ENCODE measurements around the gene IQCC.

The IQCC gene

GRCh38 chr1:32219022-32219421 is 13.6 kb downstream of the IQCC start:
- H3K4me3 ChIP-seq (ENCODE audit: low read length), result no peak overlapping the region
- DNase-seq (ENCODE audit: low read depth, low spot score), result no peak

- DNase-seq (ENCODE audit: low read depth, low spot score), result no peak
- peak overlapping the region; percentile 99 for H3K4me3 ChIP-seq (ENCODE audit: low read length)
Observed at GRCh38 chr1:32220746-32221580, 15.5 kb downstream of the IQCC start.

- no peak for DNase-seq (ENCODE audit: low read depth, low spot score)
Observed at GRCh38 chr1:32221581-32221979, 16.1 kb downstream of the IQCC start.

GRCh38 chr1:32221980-32222755 is 16.7 kb downstream of the IQCC start, which contains the start of the genes EIF3I and TMEM234:
Gene EIF3I (plus strand): TSS chr1:32222407. CDS start chr1:32222442, 35 bp downstream.
Gene TMEM234 (minus strand): TSS chr1:32222353. CDS start chr1:32222322, 31 bp downstream.
- peak within 1 kb of the TSS; percentile 99 for H3K4me3 ChIP-seq (ENCODE audit: low read length)
- DNase-seq (ENCODE audit: low read depth, low spot score), result peak; percentile 90

More at GRCh38 chr1:32221581-32221979, 16.1 kb downstream of the IQCC start:
- peak overlapping the region; percentile 99 for H3K4me3 ChIP-seq (ENCODE audit: low read length)

- H3K4me3 ChIP-seq (ENCODE audit: low read length), result peak overlapping the region; percentile 23
Observed at GRCh38 chr1:32223683-32224082, 18.2 kb downstream of the IQCC start.

GRCh38 chr1:32224285-32224684 is 18.8 kb downstream of the IQCC start:
- DNase-seq (ENCODE audit: low read depth, low spot score), result no peak
- no peak overlapping the region for H3K4me3 ChIP-seq (ENCODE audit: low read length)

More at GRCh38 chr1:32223683-32224082, 18.2 kb downstream of the IQCC start:
- no peak for DNase-seq (ENCODE audit: low read depth, low spot score)

GRCh38 chr1:32228771-32229170 is 23.3 kb downstream of the IQCC start:
- DNase-seq (ENCODE audit: low read depth, low spot score), result no peak
- H3K4me3 ChIP-seq (ENCODE audit: low read length), result no peak overlapping the region

GRCh38 chr1:32231843-32232432 is 26.5 kb downstream of the IQCC start:
- H3K4me3 ChIP-seq (ENCODE audit: low read length), result no peak overlapping the region
- no peak for DNase-seq (ENCODE audit: low read depth, low spot score)

GRCh38 chr1:32232558-32233304 is 27.3 kb downstream of the IQCC start:
- H3K4me3 ChIP-seq (ENCODE audit: low read length), result no peak overlapping the region
- DNase-seq (ENCODE audit: low read depth, low spot score), result no peak

GRCh38 chr1:32234792-32235191 is 29.3 kb downstream of the IQCC start:
- no peak for DNase-seq (ENCODE audit: low read depth, low spot score)
- no peak overlapping the region for H3K4me3 ChIP-seq (ENCODE audit: low read length)

GRCh38 chr1:32239337-32239736 is 33.9 kb downstream of the IQCC start:
- H3K4me3 ChIP-seq (ENCODE audit: low read length), result no peak overlapping the region
- DNase-seq (ENCODE audit: low read depth, low spot score), result no peak

GRCh38 chr1:32239790-32240139 is 34.3 kb downstream of the IQCC start:
- H3K4me3 ChIP-seq (ENCODE audit: low read length), result peak overlapping the region; percentile 48; the same call in 1 of the 2 replicates

GRCh38 chr1:32240140-32240951 is 34.9 kb downstream of the IQCC start:
- DNase-seq (ENCODE audit: low read depth, low spot score), result no peak
- H3K4me3 ChIP-seq (ENCODE audit: low read length), result peak overlapping the region; percentile 48

More at GRCh38 chr1:32239790-32240139, 34.3 kb downstream of the IQCC start:
- DNase-seq (ENCODE audit: low read depth, low spot score), result no peak

GRCh38 chr1:32241001-32241763 is 35.7 kb downstream of the IQCC start:
- no peak for DNase-seq (ENCODE audit: low read depth, low spot score)
- H3K4me3 ChIP-seq (ENCODE audit: low read length), result no peak overlapping the region; the same call in 1 of the 2 replicates

GRCh38 chr1:32242341-32242851 is 36.9 kb downstream of the IQCC start:
- H3K4me3 ChIP-seq (ENCODE audit: low read length), result no peak overlapping the region
- DNase-seq (ENCODE audit: low read depth, low spot score), result no peak

GRCh38 chr1:32246888-32247273 is 41.4 kb downstream of the IQCC start, which contains the start of gene FAM167B:
Gene FAM167B (plus strand): TSS chr1:32247222. CDS start chr1:32247422, 200 bp downstream.
- DNase-seq (ENCODE audit: low read depth, low spot score), result no peak
- H3K4me3 ChIP-seq (ENCODE audit: low read length), result peak within 1 kb of the TSS; percentile 43

GRCh38 chr1:32247452-32247851 is 42.0 kb downstream of the IQCC start:
- H3K4me3 ChIP-seq (ENCODE audit: low read length), result no peak overlapping the region
- no peak for DNase-seq (ENCODE audit: low read depth, low spot score)

Measured in Jurkat, Clone E6-1 (cell line).